ENCODE results near the gene LEKR1.

GRCh38 chr3:157078811-157079185 lies 252.6 kb downstream of the LEKR1 start:
- TF ChIP-seq, protein P1, sequence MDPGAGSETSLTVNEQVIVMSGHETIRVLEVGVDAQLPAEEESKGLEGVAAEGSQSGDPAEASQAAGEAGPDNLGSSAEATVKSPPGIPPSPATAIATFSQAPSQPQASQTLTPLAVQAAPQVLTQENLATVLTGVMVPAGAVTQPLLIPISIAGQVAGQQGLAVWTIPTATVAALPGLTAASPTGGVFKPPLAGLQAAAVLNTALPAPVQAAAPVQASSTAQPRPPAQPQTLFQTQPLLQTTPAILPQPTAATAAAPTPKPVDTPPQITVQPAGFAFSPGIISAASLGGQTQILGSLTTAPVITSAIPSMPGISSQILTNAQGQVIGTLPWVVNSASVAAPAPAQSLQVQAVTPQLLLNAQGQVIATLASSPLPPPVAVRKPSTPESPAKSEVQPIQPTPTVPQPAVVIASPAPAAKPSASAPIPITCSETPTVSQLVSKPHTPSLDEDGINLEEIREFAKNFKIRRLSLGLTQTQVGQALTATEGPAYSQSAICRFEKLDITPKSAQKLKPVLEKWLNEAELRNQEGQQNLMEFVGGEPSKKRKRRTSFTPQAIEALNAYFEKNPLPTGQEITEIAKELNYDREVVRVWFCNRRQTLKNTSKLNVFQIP (CRISPR knock-in tag; IDR thresholded peaks at IDR 0.05; ENCODE audit: borderline replicate concordance, low read depth), result no peak
- TF ChIP-seq, protein P2, sequence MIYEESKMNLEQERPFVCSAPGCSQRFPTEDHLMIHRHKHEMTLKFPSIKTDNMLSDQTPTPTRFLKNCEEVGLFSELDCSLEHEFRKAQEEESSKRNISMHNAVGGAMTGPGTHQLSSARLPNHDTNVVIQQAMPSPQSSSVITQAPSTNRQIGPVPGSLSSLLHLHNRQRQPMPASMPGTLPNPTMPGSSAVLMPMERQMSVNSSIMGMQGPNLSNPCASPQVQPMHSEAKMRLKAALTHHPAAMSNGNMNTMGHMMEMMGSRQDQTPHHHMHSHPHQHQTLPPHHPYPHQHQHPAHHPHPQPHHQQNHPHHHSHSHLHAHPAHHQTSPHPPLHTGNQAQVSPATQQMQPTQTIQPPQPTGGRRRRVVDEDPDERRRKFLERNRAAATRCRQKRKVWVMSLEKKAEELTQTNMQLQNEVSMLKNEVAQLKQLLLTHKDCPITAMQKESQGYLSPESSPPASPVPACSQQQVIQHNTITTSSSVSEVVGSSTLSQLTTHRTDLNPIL (CRISPR knock-in tag; IDR thresholded peaks at IDR 0.05; ENCODE audit: low read depth), result no peak
- TF ChIP-seq, protein P3, sequence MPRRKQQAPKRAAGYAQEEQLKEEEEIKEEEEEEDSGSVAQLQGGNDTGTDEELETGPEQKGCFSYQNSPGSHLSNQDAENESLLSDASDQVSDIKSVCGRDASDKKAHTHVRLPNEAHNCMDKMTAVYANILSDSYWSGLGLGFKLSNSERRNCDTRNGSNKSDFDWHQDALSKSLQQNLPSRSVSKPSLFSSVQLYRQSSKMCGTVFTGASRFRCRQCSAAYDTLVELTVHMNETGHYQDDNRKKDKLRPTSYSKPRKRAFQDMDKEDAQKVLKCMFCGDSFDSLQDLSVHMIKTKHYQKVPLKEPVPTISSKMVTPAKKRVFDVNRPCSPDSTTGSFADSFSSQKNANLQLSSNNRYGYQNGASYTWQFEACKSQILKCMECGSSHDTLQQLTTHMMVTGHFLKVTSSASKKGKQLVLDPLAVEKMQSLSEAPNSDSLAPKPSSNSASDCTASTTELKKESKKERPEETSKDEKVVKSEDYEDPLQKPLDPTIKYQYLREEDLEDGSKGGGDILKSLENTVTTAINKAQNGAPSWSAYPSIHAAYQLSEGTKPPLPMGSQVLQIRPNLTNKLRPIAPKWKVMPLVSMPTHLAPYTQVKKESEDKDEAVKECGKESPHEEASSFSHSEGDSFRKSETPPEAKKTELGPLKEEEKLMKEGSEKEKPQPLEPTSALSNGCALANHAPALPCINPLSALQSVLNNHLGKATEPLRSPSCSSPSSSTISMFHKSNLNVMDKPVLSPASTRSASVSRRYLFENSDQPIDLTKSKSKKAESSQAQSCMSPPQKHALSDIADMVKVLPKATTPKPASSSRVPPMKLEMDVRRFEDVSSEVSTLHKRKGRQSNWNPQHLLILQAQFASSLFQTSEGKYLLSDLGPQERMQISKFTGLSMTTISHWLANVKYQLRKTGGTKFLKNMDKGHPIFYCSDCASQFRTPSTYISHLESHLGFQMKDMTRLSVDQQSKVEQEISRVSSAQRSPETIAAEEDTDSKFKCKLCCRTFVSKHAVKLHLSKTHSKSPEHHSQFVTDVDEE (CRISPR knock-in tag; IDR thresholded peaks at IDR 0.05), result no peak
- no peak for TF ChIP-seq RARB (CRISPR knock-in tag; IDR thresholded peaks at IDR 0.05)
- TF ChIP-seq ZFP3 (CRISPR knock-in tag; IDR thresholded peaks at IDR 0.05), result no peak
- TF ChIP-seq ZNF70 (CRISPR knock-in tag; IDR thresholded peaks at IDR 0.05), result no peak
- TF ChIP-seq CSRNP3 (CRISPR knock-in tag; IDR thresholded peaks at IDR 0.05), result no peak
- no peak for TF ChIP-seq ESRRG (CRISPR knock-in tag; IDR thresholded peaks at IDR 0.05)
